Mesendoderm (in vitro differentiated cells): ENCODE measurements around the gene RALGAPB.

Experiments
- DNase-seq: peaks from one replicate; pipeline ENCODE4 v3.0.0; 2013
- H2AK5ac ChIP-seq: 2 replicates; pipeline ENCODE4 v1.6.1; 2013; ENCODE audit warnings: low read length, inconsistent platforms
- H2BK120ac ChIP-seq: 2 replicates; pipeline ENCODE4 v1.6.1; 2013; ENCODE audit warnings: low read depth, mild to moderate bottlenecking, low read length, moderate library complexity, mixed read lengths
- H2BK15ac ChIP-seq: replicated peaks from 2 replicates; pipeline ENCODE4 v1.6.1; 2013; ENCODE audit warnings: low read depth, mild to moderate bottlenecking, moderate library complexity
- H2BK5ac ChIP-seq: 2 replicates; pipeline ENCODE4 v1.6.1; 2013; ENCODE audit warnings: low read length, inconsistent platforms
- H3K18ac ChIP-seq: 2 replicates; pipeline ENCODE4 v1.6.1; 2013; ENCODE audit warnings: mild to moderate bottlenecking, low read length, mixed read lengths
- H3K23ac ChIP-seq: one replicate; pipeline ENCODE4 v1.6.1; 2013; ENCODE audit warnings: low read length
- H3K27ac ChIP-seq: 2 replicates; pipeline ENCODE4 v1.5.1; 2013; ENCODE audit warnings: low read depth, mild to moderate bottlenecking, inconsistent platforms, low read length, moderate library complexity
- H3K27me3 ChIP-seq: 2 replicates; pipeline ENCODE4 v1.6.1; 2013; ENCODE audit warnings: low read length, control low read depth, mild to moderate bottlenecking, inconsistent platforms; ENCODE audit not compliant: insufficient read depth, poor library complexity
- H3K36me3 ChIP-seq: 2 replicates; pipeline ENCODE4 v1.6.1; 2013; ENCODE audit warnings: low read length, inconsistent platforms; ENCODE audit not compliant: control insufficient read depth, insufficient read depth
- H3K4ac ChIP-seq: one replicate; pipeline ENCODE4 v1.6.1; 2013; ENCODE audit warnings: low read depth, mild to moderate bottlenecking, low read length, moderate library complexity
- H3K4me1 ChIP-seq: 2 replicates; pipeline ENCODE4 v1.6.1; 2013; ENCODE audit warnings: low read depth, low read length, inconsistent platforms; ENCODE audit not compliant: control insufficient read depth
- H3K4me2 ChIP-seq: 2 replicates; pipeline ENCODE4 v1.6.1; 2013; ENCODE audit warnings: low read length
- H3K4me3 ChIP-seq: 2 replicates; pipeline ENCODE4 v1.5.1; 2013; ENCODE audit warnings: mild to moderate bottlenecking, low read length
- H3K56ac ChIP-seq: one replicate; pipeline ENCODE4 v1.6.1; 2013; ENCODE audit warnings: low read length
- H3K79me1 ChIP-seq: 2 replicates; pipeline ENCODE4 v1.6.1; 2013; ENCODE audit warnings: low read length, inconsistent platforms
- H3K79me2 ChIP-seq: 2 replicates; pipeline ENCODE4 v1.6.1; 2013; ENCODE audit warnings: mild to moderate bottlenecking, low read length; ENCODE audit not compliant: control insufficient read depth, insufficient read depth
- H3K9ac ChIP-seq: 2 replicates; pipeline ENCODE4 v1.6.1; 2013; ENCODE audit warnings: low read length, inconsistent platforms
- H4K5ac ChIP-seq: one replicate; pipeline ENCODE4 v1.6.1; 2013; ENCODE audit warnings: low read length
- H4K8ac ChIP-seq: one replicate; pipeline ENCODE4 v1.6.1; 2013; ENCODE audit warnings: low read depth, mild to moderate bottlenecking, control low read depth, low read length, moderate library complexity
- WGBS: extraction: QIAGEN DNeasy Blood & Tissue Kit; methylation state at CpG from one replicate; pipeline ENCODE4 v1.1.7; 2013; ENCODE audit warnings: low lambda C conversion rate, missing lambda C conversion rate; ENCODE audit not compliant: insufficient coverage; ENCODE audit errors: extremely low coverage; 5-methylcytosine and 5-hydroxymethylcytosine counted together

The RALGAPB gene

GRCh38 chr20:38563802-38564431, 91.3 kb downstream of the RALGAPB start:
- Histone ChIP-seq H3K4me1 (peaks cover 6% of the 10 kb centered on the region), H3K27me3 (no peaks in the 10 kb centered on the region), H2BK15ac (no peak overlapping the region), H4K8ac (no peak overlapping the region), H3K27ac (no peak overlapping the region), H3K4me2 (no peak overlapping the region), H3K36me3 (no peaks in the 10 kb centered on the region), H2BK120ac (no peak overlapping the region), H3K56ac (no peak overlapping the region), H2BK5ac (no peak overlapping the region), H3K4ac (no peak overlapping the region), H3K79me1 (no peaks in the 10 kb centered on the region), H3K79me2 (no peaks in the 10 kb centered on the region), H3K4me3 (no peak overlapping the region), H3K23ac (no peak overlapping the region), H3K9ac (no peak overlapping the region), H3K18ac (no peak overlapping the region), H4K5ac (no peak overlapping the region), H2AK5ac (no peak overlapping the region)
- no CpG with 5 or more reads among the region's 6 CpGs for WGBS
- DNase-seq, result no peak

- H3K4me1 ChIP-seq, result peaks cover 4% of the 10 kb centered on the region
- H3K56ac ChIP-seq, result no peak overlapping the region
- no CpG with 5 or more reads among the region's 1 CpG for WGBS
- H3K4me2 ChIP-seq, result no peak overlapping the region
- H4K5ac ChIP-seq, result no peak overlapping the region
- H3K27me3 ChIP-seq, result no peaks in the 10 kb centered on the region
- H3K23ac ChIP-seq, result no peak overlapping the region
- H2BK5ac ChIP-seq, result no peak overlapping the region
- no peak overlapping the region for H2BK15ac ChIP-seq
- no peak for DNase-seq
- no peak overlapping the region for H2BK120ac ChIP-seq
- no peaks in the 10 kb centered on the region for H3K36me3 ChIP-seq
- H4K8ac ChIP-seq, result no peak overlapping the region
- H3K4ac ChIP-seq, result no peak overlapping the region
- H3K9ac ChIP-seq, result no peak overlapping the region
- no peak overlapping the region for H2AK5ac ChIP-seq
- H3K4me3 ChIP-seq, result no peak overlapping the region
- H3K27ac ChIP-seq, result no peak overlapping the region
- H3K79me1 ChIP-seq, result no peaks in the 10 kb centered on the region
- H3K18ac ChIP-seq, result no peak overlapping the region
- H3K79me2 ChIP-seq, result no peaks in the 10 kb centered on the region
These were observed 92.0 kb downstream of the RALGAPB start for GRCh38 chr20:38564680-38565079.

- no peaks in the 10 kb centered on the region for H3K27me3 ChIP-seq
- H3K23ac ChIP-seq, result no peak overlapping the region
- H2BK120ac ChIP-seq, result no peak overlapping the region
- H3K27ac ChIP-seq, result no peak overlapping the region
- H3K79me2 ChIP-seq, result no peaks in the 10 kb centered on the region
- H4K5ac ChIP-seq, result no peak overlapping the region
- no peak overlapping the region for H2BK15ac ChIP-seq
- H3K18ac ChIP-seq, result no peak overlapping the region
- no peaks in the 10 kb centered on the region for H3K79me1 ChIP-seq
- no peak overlapping the region for H3K4me3 ChIP-seq
- H3K4me1 ChIP-seq, result no peaks in the 10 kb centered on the region
- H4K8ac ChIP-seq, result no peak overlapping the region
- no peak overlapping the region for H3K9ac ChIP-seq
- no peak overlapping the region for H3K4me2 ChIP-seq
- H2AK5ac ChIP-seq, result no peak overlapping the region
- H3K36me3 ChIP-seq, result no peaks in the 10 kb centered on the region
- no peak overlapping the region for H3K4ac ChIP-seq
- DNase-seq, result no peak
- no CpG with 5 or more reads among the region's 6 CpGs for WGBS
- no peak overlapping the region for H3K56ac ChIP-seq
- H2BK5ac ChIP-seq, result no peak overlapping the region
These were observed 93.5 kb downstream of the RALGAPB start for GRCh38 chr20:38566036-38566598.

- H3K9ac ChIP-seq, result no peak overlapping the region
- no peak for DNase-seq
- H3K4me3 ChIP-seq, result no peak overlapping the region
- no peak overlapping the region for H4K8ac ChIP-seq
- H3K4ac ChIP-seq, result no peak overlapping the region
- no peak overlapping the region for H4K5ac ChIP-seq
- H3K79me2 ChIP-seq, result no peaks in the 10 kb centered on the region
- no peaks in the 10 kb centered on the region for H3K27me3 ChIP-seq
- no peak overlapping the region for H3K27ac ChIP-seq
- H3K18ac ChIP-seq, result no peak overlapping the region
- no peaks in the 10 kb centered on the region for H3K4me1 ChIP-seq
- H2BK15ac ChIP-seq, result no peak overlapping the region
- no peak overlapping the region for H2BK120ac ChIP-seq
- H3K56ac ChIP-seq, result no peak overlapping the region
- H2AK5ac ChIP-seq, result no peak overlapping the region
- no peak overlapping the region for H2BK5ac ChIP-seq
- no peaks in the 10 kb centered on the region for H3K79me1 ChIP-seq
- WGBS, result no CpG with 5 or more reads among the region's 5 CpGs
- no peak overlapping the region for H3K4me2 ChIP-seq
- no peaks in the 10 kb centered on the region for H3K36me3 ChIP-seq
- H3K23ac ChIP-seq, result no peak overlapping the region
These were observed 97.3 kb downstream of the RALGAPB start for GRCh38 chr20:38569747-38570525.

- H3K79me1 ChIP-seq, result no peaks in the 10 kb centered on the region
- DNase-seq, result no peak
- H3K79me2 ChIP-seq, result no peaks in the 10 kb centered on the region
- H3K23ac ChIP-seq, result no peak overlapping the region
- H3K4me3 ChIP-seq, result no peak overlapping the region
- H2BK5ac ChIP-seq, result no peak overlapping the region
- no peak overlapping the region for H3K9ac ChIP-seq
- no CpG with 5 or more reads among the region's 7 CpGs for WGBS
- H3K27ac ChIP-seq, result no peak overlapping the region
- H4K8ac ChIP-seq, result no peak overlapping the region
- H3K4ac ChIP-seq, result no peak overlapping the region
- no peak overlapping the region for H4K5ac ChIP-seq
- H3K4me1 ChIP-seq, result no peaks in the 10 kb centered on the region
- H2BK120ac ChIP-seq, result no peak overlapping the region
- no peaks in the 10 kb centered on the region for H3K27me3 ChIP-seq
- H3K36me3 ChIP-seq, result no peaks in the 10 kb centered on the region
- peak overlapping the region; percentile 80 for H3K18ac ChIP-seq
- H2BK15ac ChIP-seq, result no peak overlapping the region
- no peak overlapping the region for H3K56ac ChIP-seq
- no peak overlapping the region for H3K4me2 ChIP-seq
- no peak overlapping the region for H2AK5ac ChIP-seq
These were observed 100.8 kb downstream of the RALGAPB start for GRCh38 chr20:38573413-38573812.
